GM18508 (cell line): ENCODE data around the gene IGSF3.

Experiments
- ATAC-seq: cut with Tn5 transposase; IDR thresholded peaks from one replicate; pipeline ENCODE4 v1.9.1; 2021; ENCODE audit warnings: moderate number of reproducible peaks; ENCODE audit not compliant: insufficient read depth, unreplicated experiment

Gene IGSF3

GRCh38 chr1:116586741-116587143, 80.8 kb downstream of the IGSF3 start:
- ATAC-seq = peak; percentile 51

- no peak for ATAC-seq
Observed at GRCh38 chr1:116585886-116586285, 81.6 kb downstream of the IGSF3 start.

GRCh38 chr1:116581323-116581885, 86.1 kb downstream of the IGSF3 start:
- ATAC-seq = no peak

- ATAC-seq = no peak
Observed at GRCh38 chr1:116580446-116581322, 86.8 kb downstream of the IGSF3 start.

- ATAC-seq = no peak
Observed at GRCh38 chr1:116579259-116579875, 88.2 kb downstream of the IGSF3 start.

GRCh38 chr1:116578581-116578980, 89.0 kb downstream of the IGSF3 start:
- ATAC-seq = no peak

GRCh38 chr1:116577759-116578314, 89.7 kb downstream of the IGSF3 start:
- ATAC-seq = no peak

GRCh38 chr1:116574581-116575291, 92.8 kb downstream of the IGSF3 start:
- ATAC-seq = no peak

GRCh38 chr1:116573431-116574095, 94.0 kb downstream of the IGSF3 start:
- ATAC-seq = no peak

- ATAC-seq = no peak
Observed at GRCh38 chr1:116572771-116573430, 94.6 kb downstream of the IGSF3 start.

- no peak for ATAC-seq
Observed at GRCh38 chr1:116572099-116572498, 95.4 kb downstream of the IGSF3 start.

- ATAC-seq = no peak
Observed at GRCh38 chr1:116571215-116571919, 96.2 kb downstream of the IGSF3 start.

GRCh38 chr1:116570358-116571214, 96.9 kb downstream of the IGSF3 start, which contains the start of gene CD58:
CD58 (minus strand) TSS chr1:116571026; CDS start chr1:116570972, 54 bp downstream.
- ATAC-seq = peak; percentile 39

- no peak for ATAC-seq
Observed at GRCh38 chr1:116569776-116570357, 97.7 kb downstream of the IGSF3 start.

- no peak for ATAC-seq
Observed at GRCh38 chr1:116569381-116569670, 98.2 kb downstream of the IGSF3 start.

GRCh38 chr1:116568662-116569380, 98.7 kb downstream of the IGSF3 start:
- ATAC-seq = no peak
